Astrocyte (in vitro differentiated cells and primary cell): ENCODE results near the gene LEMD2. TPM values are rescaled to one million over a fixed set of nuclear protein-coding genes. Genes with fewer than 3 reads are reported as not detected.
A peak's percentile ranks its signal among the peaks of the same experiment; 100 is the strongest.

ENCODE experiments used
- DNase-seq: peaks from one replicate; pipeline ENCODE4 v3.0.0-alpha.2; 2010; ENCODE audit warnings: low read depth
- FAIRE-seq: peaks from 2 replicates; lab custom pipeline; 2011; peaks lifted over from hg19 to GRCh38; lab: Jason Lieb, UNC
- H2AFZ ChIP-seq: 2 replicates; pipeline ENCODE4 v1.6.0; 2012; ENCODE audit warnings: low read depth, low read length, inconsistent platforms
- H3K27ac ChIP-seq: 2 replicates; pipeline ENCODE4 v1.5.1; 2011; ENCODE audit warnings: low read depth, low read length, inconsistent platforms
- H3K27me3 ChIP-seq: 2 replicates; pipeline ENCODE4 v1.6.0; 2011; ENCODE audit warnings: low read length, inconsistent platforms; ENCODE audit not compliant: insufficient read depth
- H3K36me3 ChIP-seq: 2 replicates; pipeline ENCODE4 v1.5.1; 2011; ENCODE audit warnings: low read length, inconsistent platforms; ENCODE audit not compliant: insufficient read depth
- H3K4me1 ChIP-seq: 2 replicates; pipeline ENCODE4 v1.5.1; 2011; ENCODE audit warnings: low read length, inconsistent platforms; ENCODE audit not compliant: insufficient read depth
- H3K4me2 ChIP-seq: 2 replicates; pipeline ENCODE4 v1.6.0; 2012; ENCODE audit warnings: low read length, inconsistent platforms
- H3K4me3 ChIP-seq: 2 replicates; pipeline ENCODE4 v1.5.1; 2011; ENCODE audit warnings: low read depth, mild to moderate bottlenecking, low read length, inconsistent platforms; ENCODE audit not compliant: insufficient read depth
- H3K79me2 ChIP-seq: 2 replicates; pipeline ENCODE4 v1.6.0; 2012; ENCODE audit warnings: mild to moderate bottlenecking, low read length, inconsistent platforms; ENCODE audit not compliant: insufficient read depth
- H3K9ac ChIP-seq: 2 replicates; pipeline ENCODE4 v1.6.0; 2012; ENCODE audit warnings: mild to moderate bottlenecking, low read length, inconsistent platforms
- H3K9me3 ChIP-seq: 2 replicates; pipeline ENCODE4 v1.5.1; 2012; ENCODE audit warnings: low read depth, mild to moderate bottlenecking, low read length, inconsistent platforms; ENCODE audit not compliant: insufficient read depth
- H4K20me1 ChIP-seq: 2 replicates; pipeline ENCODE4 v1.6.0; 2012; ENCODE audit warnings: low read length, inconsistent platforms; ENCODE audit not compliant: insufficient read depth
- H3K27ac Mint-ChIP-seq: one replicate; pipeline ENCODE4 v1.8.0; 2021; ENCODE audit warnings: mild to moderate bottlenecking, mixed read lengths; ENCODE audit not compliant: unreplicated experiment
- H3K27me3 Mint-ChIP-seq: one replicate; pipeline ENCODE4 v1.8.0; 2021; ENCODE audit warnings: low read depth, mixed read lengths; ENCODE audit not compliant: unreplicated experiment
- H3K36me3 Mint-ChIP-seq: one replicate; pipeline ENCODE4 v1.8.0; 2021; ENCODE audit warnings: low read depth, mixed read lengths; ENCODE audit not compliant: unreplicated experiment
- H3K4me1 Mint-ChIP-seq: one replicate; pipeline ENCODE4 v1.8.0; 2021; ENCODE audit warnings: low read depth, mixed read lengths; ENCODE audit not compliant: unreplicated experiment
- H3K4me3 Mint-ChIP-seq: one replicate; pipeline ENCODE4 v1.8.0; 2021; ENCODE audit warnings: mild to moderate bottlenecking, moderate library complexity, mixed read lengths; ENCODE audit not compliant: unreplicated experiment
- H3K9me3 Mint-ChIP-seq: one replicate; pipeline ENCODE4 v1.8.0; 2021; ENCODE audit warnings: mild to moderate bottlenecking, mixed read lengths; ENCODE audit not compliant: unreplicated experiment
- EZH2 ChIP-seq: IDR thresholded peaks from 2 replicates; pipeline ENCODE4 v1.6.1; 2012; ENCODE audit warnings: mild to moderate bottlenecking, low read length, inconsistent platforms; ENCODE audit not compliant: insufficient read depth
- total RNA-seq: library from RNA; stranded (reverse); gene quantifications from 2 replicates; pipeline ENCODE4 v1.2.1, GENCODE V29; 2021
- TF ChIP-seq, protein P1 (sequence below): IDR thresholded peaks from 2 replicates; pipeline ENCODE4 v1.5.1; 2011; ENCODE audit warnings: low read depth, mild to moderate bottlenecking, inconsistent platforms, low read length, moderate library complexity; ENCODE audit not compliant: insufficient read depth

LEMD2 gene
- total RNA-seq, 1 donor from 2014 or later, result 62.2 TPM

DNA sequence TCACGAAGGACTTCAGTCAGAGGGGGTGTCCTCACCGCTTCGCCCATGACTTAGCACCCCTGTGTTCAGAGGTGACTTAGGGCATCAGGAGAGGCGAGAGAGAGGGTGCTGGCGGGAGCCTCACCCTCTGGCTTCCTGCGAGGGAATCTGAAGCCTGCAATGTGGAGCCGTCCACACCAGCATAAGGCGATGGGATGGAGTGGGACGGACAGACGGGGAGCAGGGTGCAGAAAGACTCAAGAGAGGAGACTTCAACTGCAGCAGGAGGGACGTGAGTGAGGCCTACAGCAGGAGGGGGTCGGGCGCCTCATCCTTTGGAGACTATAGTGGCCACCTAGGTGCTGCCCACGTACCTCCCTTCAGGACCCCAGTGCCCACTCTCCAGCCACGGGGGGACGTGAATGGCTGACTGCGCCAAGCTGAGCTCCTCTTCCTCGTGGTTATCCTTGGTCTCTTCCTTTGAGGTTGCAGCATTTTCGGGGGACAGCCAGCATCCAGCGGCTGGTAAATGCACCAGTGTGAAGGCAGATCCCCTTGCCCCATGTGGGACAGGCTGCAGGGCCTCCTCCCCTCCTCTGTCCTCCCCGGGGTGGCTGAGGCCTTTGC lies 41.8 kb upstream of the LEMD2 start:
- Histone ChIP-seq H4K20me1 (no peaks in the 10 kb centered on the region), H3K4me3 (no peak overlapping the region), H3K36me3 (no peaks in the 10 kb centered on the region), H3K27me3 (peaks cover 7% of the 10 kb centered on the region), H3K4me2 (no peak overlapping the region), H3K79me2 (no peaks in the 10 kb centered on the region), H3K9me3 (no peaks in the 10 kb centered on the region), H3K27ac (no peak overlapping the region), H3K4me1 (peaks cover 4% of the 10 kb centered on the region), H2AFZ (no peak overlapping the region), H3K9ac (no peak overlapping the region)
- Mint-ChIP-seq H3K9me3 (no peaks in the 10 kb centered on the region), H3K4me3 (no peak overlapping the region), H3K27ac (peak overlapping the region; percentile 56), H3K4me1 (peaks cover 14% of the 10 kb centered on the region), H3K27me3 (peaks cover 21% of the 10 kb centered on the region), H3K36me3 (no peaks in the 10 kb centered on the region)
- FAIRE-seq (no peak), DNase-seq (no peak)
- TF ChIP-seq EZH2, result no peak
- TF ChIP-seq, protein P1, sequence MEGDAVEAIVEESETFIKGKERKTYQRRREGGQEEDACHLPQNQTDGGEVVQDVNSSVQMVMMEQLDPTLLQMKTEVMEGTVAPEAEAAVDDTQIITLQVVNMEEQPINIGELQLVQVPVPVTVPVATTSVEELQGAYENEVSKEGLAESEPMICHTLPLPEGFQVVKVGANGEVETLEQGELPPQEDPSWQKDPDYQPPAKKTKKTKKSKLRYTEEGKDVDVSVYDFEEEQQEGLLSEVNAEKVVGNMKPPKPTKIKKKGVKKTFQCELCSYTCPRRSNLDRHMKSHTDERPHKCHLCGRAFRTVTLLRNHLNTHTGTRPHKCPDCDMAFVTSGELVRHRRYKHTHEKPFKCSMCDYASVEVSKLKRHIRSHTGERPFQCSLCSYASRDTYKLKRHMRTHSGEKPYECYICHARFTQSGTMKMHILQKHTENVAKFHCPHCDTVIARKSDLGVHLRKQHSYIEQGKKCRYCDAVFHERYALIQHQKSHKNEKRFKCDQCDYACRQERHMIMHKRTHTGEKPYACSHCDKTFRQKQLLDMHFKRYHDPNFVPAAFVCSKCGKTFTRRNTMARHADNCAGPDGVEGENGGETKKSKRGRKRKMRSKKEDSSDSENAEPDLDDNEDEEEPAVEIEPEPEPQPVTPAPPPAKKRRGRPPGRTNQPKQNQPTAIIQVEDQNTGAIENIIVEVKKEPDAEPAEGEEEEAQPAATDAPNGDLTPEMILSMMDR, result no peak

DNA sequence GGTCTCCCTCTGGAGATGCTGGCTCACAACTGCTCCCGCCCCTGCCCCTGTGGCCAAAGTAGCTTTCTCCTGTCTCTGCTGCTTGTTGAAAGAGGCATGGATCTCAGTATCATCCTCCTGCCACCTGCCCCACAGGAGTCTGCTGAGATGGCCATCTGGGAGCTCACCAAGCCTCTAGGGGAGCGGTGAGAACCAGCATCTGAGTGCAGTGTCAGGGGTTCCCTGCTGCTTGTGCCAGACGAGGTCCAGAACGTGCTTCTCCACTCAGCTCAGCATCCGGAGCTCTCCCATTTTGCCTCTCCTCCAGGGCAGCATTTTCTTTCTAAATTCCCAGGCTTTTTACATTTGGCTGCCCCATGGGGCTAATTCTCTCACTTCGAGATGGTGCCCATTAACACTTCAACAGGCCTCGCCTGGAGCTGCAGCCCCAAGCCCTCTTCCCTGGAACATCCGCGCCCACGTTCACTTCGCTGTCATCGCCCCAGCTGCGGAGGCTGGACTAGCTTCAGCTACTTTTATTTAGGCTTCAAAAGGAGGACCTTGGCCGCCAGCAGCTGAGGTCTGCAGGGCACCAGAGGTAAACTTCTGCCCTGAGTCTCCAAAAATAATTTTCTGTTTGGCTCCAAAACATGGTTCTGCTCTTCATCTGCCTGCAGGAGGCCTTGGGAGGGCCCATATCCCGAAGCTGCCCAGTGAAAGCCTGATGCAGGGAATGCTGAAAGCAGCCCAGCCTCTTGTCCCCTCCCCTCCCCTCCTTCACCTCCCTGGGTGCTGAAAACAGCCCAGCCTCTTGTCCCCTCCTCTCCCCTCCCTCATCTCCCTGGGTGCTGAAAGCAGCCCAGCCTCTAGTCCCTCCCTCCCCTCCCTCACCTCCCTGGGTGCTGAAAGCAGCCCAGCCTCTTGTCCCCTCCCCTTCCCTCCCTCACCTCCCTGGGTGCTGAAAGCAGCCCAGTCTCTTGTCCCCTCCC lies 40.1 kb upstream of the LEMD2 start:
- peaks cover 14% of the 10 kb centered on the region for H3K4me1 Mint-ChIP-seq
- Histone ChIP-seq H3K4me2 (no peak overlapping the region), H3K4me1 (peaks cover 4% of the 10 kb centered on the region), H2AFZ (no peak overlapping the region), H3K27me3 (peaks cover 7% of the 10 kb centered on the region), H3K9ac (no peak overlapping the region), H3K4me3 (no peak overlapping the region), H3K9me3 (no peaks in the 10 kb centered on the region), H3K27ac (no peak overlapping the region), H3K79me2 (no peaks in the 10 kb centered on the region), H3K36me3 (no peaks in the 10 kb centered on the region), H4K20me1 (no peaks in the 10 kb centered on the region)
- no peak for FAIRE-seq
- no peaks in the 10 kb centered on the region for H3K9me3 Mint-ChIP-seq
- TF ChIP-seq, protein P1, result no peak
- TF ChIP-seq EZH2, result no peak
- H3K4me3 Mint-ChIP-seq, result no peak overlapping the region
- no peaks in the 10 kb centered on the region for H3K36me3 Mint-ChIP-seq
- H3K27me3 Mint-ChIP-seq, result peaks cover 28% of the 10 kb centered on the region
- H3K27ac Mint-ChIP-seq, result no peak overlapping the region
- DNase-seq, result no peak
